Effector memory CD4-positive, alpha-beta T cell (primary cell): ENCODE results near the gene OPRL1.
"Not testable (repeated sequence)": the region's sequence is repeated elsewhere in the genome, so short reads cannot be mapped to it uniquely, and the experiment has no call there.

Experiments
- DNase-seq, 3 donors: peaks; one replicate each; pipeline ENCODE4 v3.0.0-alpha.2; 2020
- H3K27ac ChIP-seq: 2 replicates; pipeline ENCODE4 v1.7.0; 2013; ENCODE audit warnings: mild to moderate bottlenecking, low read length, moderate library complexity; ENCODE audit not compliant: insufficient read depth, poor library complexity, severe bottlenecking
- H3K27me3 ChIP-seq: replicated peaks from 2 replicates; pipeline ENCODE4 v1.7.0; 2013; ENCODE audit warnings: mild to moderate bottlenecking, low read length; ENCODE audit not compliant: insufficient read depth, control insufficient read depth, poor library complexity, severe bottlenecking
- H3K36me3 ChIP-seq: 2 replicates; pipeline ENCODE4 v1.7.0; 2013; ENCODE audit warnings: mild to moderate bottlenecking, low read length, moderate library complexity; ENCODE audit not compliant: control insufficient read depth, insufficient read depth
- H3K4me1 ChIP-seq: 2 replicates; pipeline ENCODE4 v1.7.0; 2013; ENCODE audit warnings: low read length, mild to moderate bottlenecking; ENCODE audit not compliant: control insufficient read depth, insufficient read depth, poor library complexity, severe bottlenecking
- H3K4me3 ChIP-seq: 2 replicates; pipeline ENCODE4 v1.7.0; 2013; ENCODE audit warnings: low read length, low read depth, mild to moderate bottlenecking; ENCODE audit not compliant: insufficient read depth, poor library complexity, severe bottlenecking
- H3K9me3 ChIP-seq: 2 replicates; pipeline ENCODE4 v1.7.0; 2013; ENCODE audit warnings: mild to moderate bottlenecking, low read length, moderate library complexity; ENCODE audit not compliant: control insufficient read depth

The OPRL1 gene

GRCh38 chr20:64111841-64112641 lies 32.2 kb downstream of the OPRL1 start:
- Histone ChIP-seq H3K4me3 (no peak overlapping the region), H3K27ac (no peak overlapping the region), H3K27me3 (no peaks in the 10 kb centered on the region)

DNA sequence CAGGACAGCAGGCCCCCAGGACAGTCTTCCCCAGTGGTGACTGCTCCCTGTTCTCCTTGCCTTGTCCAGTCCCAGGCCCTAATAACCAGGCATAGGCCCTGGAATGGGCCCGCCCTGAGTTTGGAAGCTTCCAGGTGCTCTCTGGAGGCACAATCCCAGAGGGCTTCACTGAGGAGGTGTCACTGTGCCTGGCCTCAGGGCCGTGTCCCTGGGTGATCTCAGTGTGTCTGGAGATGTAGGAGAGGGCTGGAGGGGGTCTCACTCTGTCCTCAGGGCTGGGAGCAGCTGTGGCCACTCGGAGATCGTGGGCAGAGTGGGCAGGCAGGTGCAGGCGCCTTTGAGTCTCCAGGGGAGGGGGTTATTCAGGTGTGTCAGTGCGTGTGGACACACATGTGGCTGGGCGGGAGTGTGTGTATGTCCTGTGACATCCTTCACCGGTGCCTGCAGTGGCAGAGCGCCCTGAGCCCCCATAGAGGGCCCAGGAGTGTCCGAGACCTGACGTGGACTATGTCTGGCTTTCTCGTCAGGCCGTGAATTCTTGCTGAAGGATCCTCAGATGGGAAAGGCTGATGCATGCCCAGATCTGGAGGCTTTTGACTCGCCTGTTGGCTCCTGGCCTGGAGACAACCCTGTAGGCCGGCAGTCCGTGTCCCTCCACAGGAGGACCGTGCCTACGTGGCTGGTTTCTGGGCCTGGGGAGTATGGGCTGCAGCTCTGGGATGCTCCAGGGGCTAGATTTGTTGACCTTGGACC lies 33.0 kb downstream of the OPRL1 start:
- H3K4me1 ChIP-seq: no peaks in the 10 kb centered on the region
- H3K27ac ChIP-seq: no peak overlapping the region
- H3K36me3 ChIP-seq: no peaks in the 10 kb centered on the region
- DNase-seq: no peak
- no peaks in the 10 kb centered on the region for H3K27me3 ChIP-seq
- no peak overlapping the region for H3K4me3 ChIP-seq
- H3K9me3 ChIP-seq: no peaks in the 10 kb centered on the region

More at GRCh38 chr20:64111841-64112641, 32.2 kb downstream of the OPRL1 start:
- Histone ChIP-seq H3K4me1 (no peaks in the 10 kb centered on the region), H3K9me3 (no peaks in the 10 kb centered on the region), H3K36me3 (no peaks in the 10 kb centered on the region)
- no peak for DNase-seq

DNA sequence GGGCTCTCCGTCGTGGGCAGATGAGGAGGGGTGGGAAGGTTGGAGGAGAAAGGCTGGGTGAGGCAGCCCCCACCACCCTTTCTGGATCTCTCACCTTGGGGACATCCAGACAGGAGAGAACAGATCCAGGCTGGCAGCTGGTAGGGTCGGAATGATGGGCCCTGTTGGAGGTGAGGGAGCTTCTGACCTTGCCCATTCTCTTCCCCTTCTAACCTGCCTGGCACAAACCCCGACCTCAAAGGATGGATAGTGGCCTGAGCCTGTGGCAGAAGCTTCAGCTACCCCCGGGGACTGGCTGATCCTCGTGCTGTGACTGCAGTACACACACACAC lies 33.5 kb downstream of the OPRL1 start:
- Histone ChIP-seq H3K4me1 (no peaks in the 10 kb centered on the region), H3K36me3 (no peaks in the 10 kb centered on the region), H3K4me3 (no peak overlapping the region), H3K27ac (no peak overlapping the region), H3K27me3 (no peaks in the 10 kb centered on the region), H3K9me3 (no peaks in the 10 kb centered on the region)
- no peak for DNase-seq

DNA sequence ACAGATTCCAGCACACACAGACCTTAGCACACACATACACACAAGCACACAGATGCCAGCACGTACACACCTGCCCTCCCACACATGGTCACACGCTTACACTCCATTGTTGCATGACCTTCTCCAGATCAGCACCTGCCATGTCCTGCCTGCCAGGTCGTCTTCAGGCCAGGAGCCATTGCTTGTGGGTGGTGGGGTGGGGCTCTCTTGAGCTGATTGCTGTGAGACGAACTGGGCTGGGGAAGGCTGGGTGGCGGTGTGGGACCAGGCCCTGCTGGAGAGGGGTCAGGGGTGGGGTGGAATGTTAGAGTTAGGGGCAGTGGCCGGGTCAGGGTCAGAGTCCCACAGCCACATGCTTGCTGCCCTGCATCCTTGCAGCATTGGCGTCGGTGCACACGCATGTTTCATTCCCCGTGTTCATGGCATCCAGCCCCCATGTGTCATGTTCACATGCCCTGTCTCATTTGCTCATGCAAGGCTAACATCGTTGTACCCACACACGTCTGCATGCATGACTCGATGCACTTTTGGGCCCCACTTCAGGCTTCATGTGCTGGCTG lies 34.0 kb downstream of the OPRL1 start:
- Histone ChIP-seq H3K27me3 (no peaks in the 10 kb centered on the region), H3K27ac (no peak overlapping the region), H3K36me3 (no peaks in the 10 kb centered on the region), H3K4me3 (no peak overlapping the region), H3K4me1 (no peaks in the 10 kb centered on the region), H3K9me3 (no peaks in the 10 kb centered on the region)
- DNase-seq: no peak

GRCh38 chr20:64114356-64114971 lies 34.6 kb downstream of the OPRL1 start:
- no peak for DNase-seq
- no peak overlapping the region for H3K4me3 ChIP-seq
- H3K36me3 ChIP-seq: no peaks in the 10 kb centered on the region
- H3K4me1 ChIP-seq: no peaks in the 10 kb centered on the region
- no peaks in the 10 kb centered on the region for H3K27me3 ChIP-seq
- no peaks in the 10 kb centered on the region for H3K9me3 ChIP-seq
- no peak overlapping the region for H3K27ac ChIP-seq

GRCh38 chr20:64115171-64115911 lies 35.5 kb downstream of the OPRL1 start:
- no peak for DNase-seq
- H3K27me3 ChIP-seq: no peaks in the 10 kb centered on the region
- H3K36me3 ChIP-seq: no peaks in the 10 kb centered on the region
- H3K27ac ChIP-seq: no peak overlapping the region
- peaks cover 7% of the 10 kb centered on the region for H3K4me1 ChIP-seq
- H3K9me3 ChIP-seq: no peaks in the 10 kb centered on the region
- H3K4me3 ChIP-seq: no peak overlapping the region

DNA sequence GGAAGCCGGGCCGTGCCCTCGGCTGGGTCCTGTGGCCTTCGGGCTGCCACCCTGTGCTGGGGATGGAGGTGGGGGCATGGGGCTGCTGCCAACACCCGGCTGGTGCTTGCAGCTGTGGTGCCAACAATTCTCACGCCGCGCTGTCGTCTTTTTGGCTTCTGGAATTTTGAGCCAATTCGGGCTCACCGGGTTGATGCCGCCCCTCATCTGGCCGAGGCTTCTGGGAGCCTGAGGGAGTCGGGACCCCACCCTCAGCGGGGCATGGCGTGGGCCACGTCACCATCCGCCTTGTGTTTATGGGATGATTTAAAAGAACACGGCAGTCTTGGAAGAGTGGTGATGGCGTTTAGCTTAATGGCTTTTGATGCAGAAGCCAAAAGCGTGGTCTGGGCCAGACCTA lies 36.1 kb downstream of the OPRL1 start:
- H3K36me3 ChIP-seq: no peaks in the 10 kb centered on the region
- no peak for DNase-seq
- no peaks in the 10 kb centered on the region for H3K9me3 ChIP-seq
- no peak overlapping the region for H3K27ac ChIP-seq
- peaks cover 7% of the 10 kb centered on the region for H3K4me1 ChIP-seq
- no peaks in the 10 kb centered on the region for H3K27me3 ChIP-seq
- H3K4me3 ChIP-seq: no peak overlapping the region

- Histone ChIP-seq H3K36me3 (no peaks in the 10 kb centered on the region), H3K4me3 (no peak overlapping the region), H3K4me1 (peaks cover 7% of the 10 kb centered on the region), H3K9me3 (no peaks in the 10 kb centered on the region), H3K27ac (no peak overlapping the region), H3K27me3 (no peaks in the 10 kb centered on the region)
- DNase-seq: no peak
These were observed 36.9 kb downstream of the OPRL1 start for GRCh38 chr20:64116541-64117431.

GRCh38 chr20:64117432-64117777 lies 37.5 kb downstream of the OPRL1 start:
- not testable (repeated sequence) for H3K27ac ChIP-seq, H3K4me3 ChIP-seq, H3K9me3 ChIP-seq, H3K4me1 ChIP-seq, H3K27me3 ChIP-seq, DNase-seq, H3K36me3 ChIP-seq
